Coronary artery (tissue), 2 donors: ENCODE data around the gene XXYLT1.

ENCODE experiments used
- DNase-seq: peaks from one replicate; pipeline ENCODE4 v3.0.0-alpha.2; 2017; ENCODE audit warnings: low spot score
- H3K27ac ChIP-seq, 2 donors: fragments of 200-600 bp; sonication (generic); one replicate each; pipeline ENCODE4 v1.5.1; 2016 to 2019
- H3K4me3 ChIP-seq: fragments of 200-600 bp; sonication (generic); 2 replicates; pipeline ENCODE4 v1.5.1; 2016; ENCODE audit warnings: mild to moderate bottlenecking, moderate library complexity
- TF ChIP-seq, protein P1 (sequence below): fragments of 200-600 bp; sonication (generic); IDR thresholded peaks from one replicate; pipeline ENCODE4 v1.5.1; 2019; ENCODE audit warnings: antibody characterized with exemption

Gene XXYLT1

DNA sequence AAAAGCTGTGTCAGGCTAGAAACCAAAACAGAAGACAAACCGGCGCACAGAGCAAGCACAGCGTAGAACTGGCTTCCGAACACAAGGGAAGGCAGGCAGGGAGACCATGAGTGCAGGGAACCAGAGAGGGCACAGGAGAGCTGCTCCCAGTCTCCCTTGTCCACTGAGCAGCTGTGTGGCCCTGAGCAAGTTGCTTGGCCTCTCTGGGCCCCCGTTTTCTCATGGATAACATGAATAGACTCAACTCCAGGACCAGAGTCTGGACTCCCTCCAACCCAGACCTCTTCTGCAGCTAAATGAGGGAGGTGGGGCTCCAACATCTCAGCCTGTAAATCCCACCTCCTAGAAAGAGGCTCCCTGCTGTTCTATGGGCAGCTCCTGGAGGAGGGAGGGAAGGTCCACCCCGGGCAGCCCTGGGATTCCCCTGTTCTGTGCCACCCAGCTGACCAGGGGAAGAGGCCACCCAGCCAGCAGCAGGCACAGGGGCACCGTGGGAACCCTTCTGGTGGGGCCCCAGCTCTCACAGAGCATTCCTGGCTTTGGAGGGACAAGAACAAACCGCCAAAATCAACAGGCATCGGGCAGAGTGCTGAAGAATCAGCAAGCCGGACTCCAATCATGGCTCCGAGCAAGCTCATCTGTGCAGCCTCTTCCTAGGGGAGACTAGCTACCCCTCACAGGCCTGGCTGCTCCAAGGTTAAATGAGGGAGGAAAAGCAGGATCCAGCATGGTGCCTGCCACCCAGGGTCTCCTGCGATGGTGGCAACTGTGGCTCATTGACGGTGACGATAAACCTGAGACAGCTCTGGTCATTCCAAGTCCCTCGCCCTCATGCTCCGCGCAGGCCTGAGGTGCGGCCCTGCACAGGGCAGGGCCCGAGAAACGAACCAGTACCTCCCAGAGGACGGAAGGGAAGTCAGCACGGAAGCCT is 15.1 kb downstream of the XXYLT1 start:
- H3K27ac ChIP-seq = no peak overlapping the region
- no peak for DNase-seq
- H3K4me3 ChIP-seq = no peak overlapping the region
- TF ChIP-seq, protein P1, sequence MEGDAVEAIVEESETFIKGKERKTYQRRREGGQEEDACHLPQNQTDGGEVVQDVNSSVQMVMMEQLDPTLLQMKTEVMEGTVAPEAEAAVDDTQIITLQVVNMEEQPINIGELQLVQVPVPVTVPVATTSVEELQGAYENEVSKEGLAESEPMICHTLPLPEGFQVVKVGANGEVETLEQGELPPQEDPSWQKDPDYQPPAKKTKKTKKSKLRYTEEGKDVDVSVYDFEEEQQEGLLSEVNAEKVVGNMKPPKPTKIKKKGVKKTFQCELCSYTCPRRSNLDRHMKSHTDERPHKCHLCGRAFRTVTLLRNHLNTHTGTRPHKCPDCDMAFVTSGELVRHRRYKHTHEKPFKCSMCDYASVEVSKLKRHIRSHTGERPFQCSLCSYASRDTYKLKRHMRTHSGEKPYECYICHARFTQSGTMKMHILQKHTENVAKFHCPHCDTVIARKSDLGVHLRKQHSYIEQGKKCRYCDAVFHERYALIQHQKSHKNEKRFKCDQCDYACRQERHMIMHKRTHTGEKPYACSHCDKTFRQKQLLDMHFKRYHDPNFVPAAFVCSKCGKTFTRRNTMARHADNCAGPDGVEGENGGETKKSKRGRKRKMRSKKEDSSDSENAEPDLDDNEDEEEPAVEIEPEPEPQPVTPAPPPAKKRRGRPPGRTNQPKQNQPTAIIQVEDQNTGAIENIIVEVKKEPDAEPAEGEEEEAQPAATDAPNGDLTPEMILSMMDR = no peak

DNA sequence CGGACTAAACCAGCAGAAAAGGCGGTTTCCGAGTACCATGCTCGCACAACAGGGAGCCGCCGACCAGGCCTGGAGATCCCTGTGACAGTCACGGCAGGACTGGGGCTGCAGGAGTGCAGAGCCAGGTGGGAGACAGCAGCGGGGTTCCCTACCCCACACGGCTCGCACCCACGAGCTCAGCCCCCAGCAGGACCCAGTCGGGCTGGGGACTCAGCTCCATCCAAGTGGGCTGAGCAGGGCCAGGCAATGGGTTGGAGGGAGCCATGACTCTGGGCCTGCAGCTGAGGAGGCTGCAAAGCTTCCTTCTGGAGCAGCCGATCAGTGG is 15.8 kb downstream of the XXYLT1 start:
- DNase-seq = no peak
- Histone ChIP-seq H3K27ac (no peak overlapping the region), H3K4me3 (no peak overlapping the region)
- TF ChIP-seq, protein P1 = no peak

- TF ChIP-seq, protein P1 = no peak
- no peak overlapping the region for H3K4me3 ChIP-seq
- no peak overlapping the region for H3K27ac ChIP-seq
- DNase-seq = no peak
Observed at GRCh38 chr3:195254454-195255175, 16.3 kb downstream of the XXYLT1 start.

DNA sequence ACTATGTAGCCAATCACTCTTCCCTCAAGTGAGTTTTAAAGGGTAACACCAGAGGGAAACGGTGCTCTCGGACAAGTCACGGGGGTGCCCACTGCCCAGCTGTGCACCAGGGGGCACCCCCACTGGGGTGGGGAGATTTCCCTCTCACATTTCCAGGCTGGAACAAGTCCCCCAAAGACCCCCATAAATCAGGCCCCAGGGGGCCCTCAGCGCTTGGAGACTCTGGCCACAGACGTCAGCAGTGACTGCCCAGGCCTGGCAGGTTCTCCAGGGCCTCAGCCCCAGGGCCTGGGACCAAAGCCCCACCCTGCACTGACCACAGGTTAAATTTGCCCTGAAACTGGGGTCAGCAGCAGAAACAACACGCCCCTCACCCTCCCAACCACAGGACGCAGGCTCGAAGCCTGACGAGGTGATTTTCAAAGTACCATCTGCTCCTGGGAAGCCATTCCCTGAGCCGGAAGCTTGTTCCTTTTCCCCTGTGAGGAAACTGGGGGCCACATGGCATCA is 17.0 kb downstream of the XXYLT1 start:
- no peak for DNase-seq
- TF ChIP-seq, protein P1 = no peak
- H3K4me3 ChIP-seq = no peak overlapping the region

DNA sequence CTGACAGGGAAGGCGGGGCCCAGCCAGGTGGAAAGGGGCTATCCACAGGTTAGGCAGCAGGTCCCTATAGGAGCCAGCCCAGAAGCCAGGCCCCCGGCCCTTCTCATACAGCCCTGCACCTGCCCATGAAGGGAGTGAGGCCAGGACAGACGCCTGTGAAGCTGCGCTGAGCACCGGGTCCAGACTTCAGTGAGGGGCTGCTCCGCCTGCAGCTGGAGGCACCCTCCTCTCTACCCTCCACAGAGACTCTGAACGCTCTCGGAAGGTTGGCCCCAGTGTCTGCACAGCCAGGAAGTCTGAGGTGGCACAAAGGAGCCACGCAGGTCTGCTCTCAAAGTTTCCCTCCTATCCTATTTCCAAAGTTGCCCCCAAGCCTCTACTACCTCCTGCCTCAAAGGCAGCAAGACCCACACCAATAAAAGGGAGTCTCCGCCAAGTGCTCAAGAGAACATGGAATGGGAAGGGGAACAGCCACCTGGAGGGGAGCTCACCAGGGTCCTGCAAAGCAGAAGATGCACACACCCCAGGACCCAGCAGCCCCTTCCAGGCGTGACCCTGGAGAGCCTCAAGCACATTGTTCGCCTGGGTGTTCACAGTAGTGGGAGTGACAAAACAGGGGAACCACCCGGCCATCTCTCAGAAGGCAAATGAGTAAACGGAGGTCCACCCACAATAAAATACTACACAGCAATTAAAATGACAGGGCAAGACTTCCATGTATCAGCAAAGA is 19.5 kb downstream of the XXYLT1 start:
- DNase-seq = no peak
- TF ChIP-seq, protein P1 = no peak
- no peak overlapping the region for H3K4me3 ChIP-seq
- H3K27ac ChIP-seq = no peak overlapping the region

More for the DNA sequence above, 17.0 kb downstream of the XXYLT1 start:
- no peak overlapping the region for H3K27ac ChIP-seq

- DNase-seq = no peak
- no peak overlapping the region for H3K4me3 ChIP-seq
- H3K27ac ChIP-seq = no peak overlapping the region
- TF ChIP-seq, protein P1 = no peak
Observed at GRCh38 chr3:195250473-195251251, 20.3 kb downstream of the XXYLT1 start.
